ENCODE data around the gene CFP.

The CFP gene

DNA sequence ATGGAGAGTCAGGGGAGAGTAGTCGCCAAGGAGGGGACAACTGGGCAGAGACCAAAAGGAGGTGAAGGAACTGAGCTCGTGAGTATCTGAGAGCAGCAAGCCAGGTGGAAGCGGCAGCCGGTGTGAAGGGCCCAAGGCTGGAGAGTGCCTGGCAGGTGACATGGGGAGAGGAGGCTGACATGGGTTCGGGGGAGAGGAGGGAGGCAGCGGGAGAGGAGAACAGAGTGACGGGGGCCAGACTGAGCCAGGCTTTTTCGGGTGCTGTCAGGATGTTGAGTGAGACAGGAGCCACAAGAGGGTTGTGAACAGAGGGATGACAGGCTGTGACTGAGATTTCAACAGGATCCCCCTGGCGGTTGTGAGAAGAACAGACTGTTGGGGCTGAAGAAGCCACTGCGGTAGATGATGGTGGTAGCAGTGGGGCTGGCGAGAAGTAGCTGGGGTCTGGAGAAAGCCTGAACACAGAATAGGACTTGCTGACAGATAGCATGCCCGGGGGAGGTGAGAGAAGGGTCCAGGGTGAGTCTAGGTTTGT is 14.9 kb upstream of the CFP start:
- no peak overlapping the region for H3K9ac ChIP-seq
- H3K36me3 ChIP-seq (ENCODE audit: insufficient read depth), result no peaks in the 10 kb centered on the region
- TF ChIP-seq, protein P1, sequence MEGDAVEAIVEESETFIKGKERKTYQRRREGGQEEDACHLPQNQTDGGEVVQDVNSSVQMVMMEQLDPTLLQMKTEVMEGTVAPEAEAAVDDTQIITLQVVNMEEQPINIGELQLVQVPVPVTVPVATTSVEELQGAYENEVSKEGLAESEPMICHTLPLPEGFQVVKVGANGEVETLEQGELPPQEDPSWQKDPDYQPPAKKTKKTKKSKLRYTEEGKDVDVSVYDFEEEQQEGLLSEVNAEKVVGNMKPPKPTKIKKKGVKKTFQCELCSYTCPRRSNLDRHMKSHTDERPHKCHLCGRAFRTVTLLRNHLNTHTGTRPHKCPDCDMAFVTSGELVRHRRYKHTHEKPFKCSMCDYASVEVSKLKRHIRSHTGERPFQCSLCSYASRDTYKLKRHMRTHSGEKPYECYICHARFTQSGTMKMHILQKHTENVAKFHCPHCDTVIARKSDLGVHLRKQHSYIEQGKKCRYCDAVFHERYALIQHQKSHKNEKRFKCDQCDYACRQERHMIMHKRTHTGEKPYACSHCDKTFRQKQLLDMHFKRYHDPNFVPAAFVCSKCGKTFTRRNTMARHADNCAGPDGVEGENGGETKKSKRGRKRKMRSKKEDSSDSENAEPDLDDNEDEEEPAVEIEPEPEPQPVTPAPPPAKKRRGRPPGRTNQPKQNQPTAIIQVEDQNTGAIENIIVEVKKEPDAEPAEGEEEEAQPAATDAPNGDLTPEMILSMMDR (conservative IDR thresholded peaks at IDR 0.05; ENCODE audit: low read depth, low read length), result no peak
- no peaks in the 10 kb centered on the region for H3K27me3 ChIP-seq (ENCODE audit: insufficient read depth, low read depth)
- no peak overlapping the region for H2AFZ ChIP-seq (ENCODE audit: low read depth)
- H3K4me1 ChIP-seq (ENCODE audit: low read depth, poor library complexity, severe bottlenecking), result peaks cover 11% of the 10 kb centered on the region
- peaks cover 20% of the 10 kb centered on the region for H3K79me2 ChIP-seq (ENCODE audit: insufficient read depth, low read depth)
- no peaks in the 10 kb centered on the region for H4K20me1 ChIP-seq (ENCODE audit: insufficient read depth)
- no peak overlapping the region for H3K4me3 ChIP-seq (IDR thresholded peaks at IDR 0.05; ENCODE audit: insufficient read depth, low read depth, low read length)
- H3K4me2 ChIP-seq, result no peak overlapping the region
- no peak overlapping the region for H3K27ac ChIP-seq

DNA sequence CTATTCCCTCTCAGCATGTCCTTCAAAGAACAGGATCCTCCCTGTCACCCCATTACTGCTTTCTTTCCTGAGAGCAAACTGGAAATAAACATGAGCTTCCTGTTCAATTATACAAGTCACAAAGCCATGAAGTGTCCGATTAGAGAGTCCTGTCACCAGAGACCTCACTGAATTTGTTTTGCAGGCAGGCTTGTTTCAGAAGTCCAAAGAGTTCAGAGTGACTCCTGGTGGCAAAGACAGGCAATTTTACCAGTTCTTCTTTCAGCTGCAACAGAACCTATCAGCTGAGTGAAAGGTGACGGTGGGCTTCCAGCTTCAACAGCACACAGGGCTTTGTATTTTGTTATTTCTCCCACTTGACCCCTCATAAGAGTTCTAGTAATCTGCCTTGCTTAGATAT is 14.2 kb upstream of the CFP start:
- no peaks in the 10 kb centered on the region for H3K36me3 ChIP-seq (ENCODE audit: insufficient read depth)

DNA sequence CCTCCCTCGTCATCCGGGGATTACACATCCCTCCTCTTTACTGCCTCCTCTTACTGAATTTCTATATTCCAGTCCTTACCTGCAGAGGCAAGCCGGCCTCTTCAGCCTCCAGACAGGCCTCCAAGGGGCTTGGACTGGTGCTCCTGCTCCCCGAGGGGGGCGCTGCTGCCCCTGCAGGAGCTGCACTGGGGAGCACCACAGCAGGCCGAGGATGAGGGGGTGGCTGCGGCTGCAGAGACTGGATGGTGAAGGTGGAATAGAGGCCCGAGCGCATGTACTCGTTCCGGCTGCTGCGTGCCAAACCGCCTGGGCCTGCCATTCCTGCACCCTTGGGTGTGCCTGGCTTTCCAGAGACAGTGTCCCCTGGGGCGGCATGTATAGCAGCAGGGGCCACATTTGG is 9.1 kb upstream of the CFP start:
- Histone ChIP-seq H3K27me3 (ENCODE audit: insufficient read depth, low read depth) (no peaks in the 10 kb centered on the region), H3K36me3 (ENCODE audit: insufficient read depth) (no peaks in the 10 kb centered on the region), H4K20me1 (ENCODE audit: insufficient read depth) (no peaks in the 10 kb centered on the region), H3K79me2 (ENCODE audit: insufficient read depth, low read depth) (no peaks in the 10 kb centered on the region), H3K4me3 (IDR thresholded peaks at IDR 0.05; ENCODE audit: insufficient read depth, low read depth, low read length) (no peak overlapping the region), H3K27ac (no peak overlapping the region), H3K4me2 (no peak overlapping the region), H2AFZ (ENCODE audit: low read depth) (no peak overlapping the region), H3K4me1 (ENCODE audit: low read depth, poor library complexity, severe bottlenecking) (no peaks in the 10 kb centered on the region), H3K9ac (no peak overlapping the region)
- TF ChIP-seq, protein P1 (conservative IDR thresholded peaks at IDR 0.05; ENCODE audit: low read depth, low read length), result no peak

More for the DNA sequence above, 14.2 kb upstream of the CFP start:
- Histone ChIP-seq H3K79me2 (ENCODE audit: insufficient read depth, low read depth) (peaks cover 14% of the 10 kb centered on the region), H3K27me3 (ENCODE audit: insufficient read depth, low read depth) (no peaks in the 10 kb centered on the region), H2AFZ (ENCODE audit: low read depth) (no peak overlapping the region), H3K4me2 (no peak overlapping the region), H3K4me1 (ENCODE audit: low read depth, poor library complexity, severe bottlenecking) (peaks cover 7% of the 10 kb centered on the region), H3K4me3 (IDR thresholded peaks at IDR 0.05; ENCODE audit: insufficient read depth, low read depth, low read length) (no peak overlapping the region), H3K27ac (no peak overlapping the region), H4K20me1 (ENCODE audit: insufficient read depth) (no peaks in the 10 kb centered on the region), H3K9ac (no peak overlapping the region)
- TF ChIP-seq, protein P1 (conservative IDR thresholded peaks at IDR 0.05; ENCODE audit: low read depth, low read length), result no peak

DNA sequence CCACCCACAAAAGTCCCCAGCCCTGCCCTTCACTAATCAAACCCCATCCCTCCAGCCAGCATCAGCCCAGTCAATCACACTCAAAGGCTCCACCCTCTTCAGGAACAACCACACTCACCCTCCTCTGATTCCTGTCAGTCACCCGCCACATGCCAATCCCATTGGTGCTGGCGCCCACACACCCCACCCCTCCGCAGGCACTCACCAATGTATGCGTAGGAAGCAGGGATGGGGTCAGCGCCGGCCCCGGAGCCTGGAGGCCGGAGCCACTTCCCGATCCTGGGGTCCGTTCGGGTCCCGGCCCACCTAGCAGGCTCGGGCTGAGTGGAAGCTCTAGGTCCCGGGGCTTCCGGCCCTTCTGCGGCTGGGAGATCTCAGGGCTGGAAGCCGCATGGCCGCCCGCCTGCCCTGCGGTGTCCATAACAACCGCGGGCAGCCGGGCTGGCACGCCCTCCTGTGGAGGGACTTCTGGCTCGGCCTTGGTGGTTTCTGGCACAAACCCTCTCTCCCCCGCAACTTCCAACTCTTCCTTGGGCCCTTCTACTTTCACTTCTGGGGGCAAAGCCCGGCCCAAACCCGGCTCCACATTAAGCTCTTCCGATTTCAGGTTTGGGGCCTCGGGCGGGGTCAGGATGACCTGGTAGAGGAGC is 7.9 kb upstream of the CFP start:
- Histone ChIP-seq H3K36me3 (ENCODE audit: insufficient read depth) (no peaks in the 10 kb centered on the region), H3K79me2 (ENCODE audit: insufficient read depth, low read depth) (no peaks in the 10 kb centered on the region), H3K27ac (no peak overlapping the region), H3K4me3 (IDR thresholded peaks at IDR 0.05; ENCODE audit: insufficient read depth, low read depth, low read length) (no peak overlapping the region), H3K27me3 (ENCODE audit: insufficient read depth, low read depth) (no peaks in the 10 kb centered on the region), H3K4me2 (no peak overlapping the region), H4K20me1 (ENCODE audit: insufficient read depth) (no peaks in the 10 kb centered on the region), H3K9ac (no peak overlapping the region), H2AFZ (ENCODE audit: low read depth) (no peak overlapping the region), H3K4me1 (ENCODE audit: low read depth, poor library complexity, severe bottlenecking) (no peaks in the 10 kb centered on the region)
- TF ChIP-seq, protein P1 (conservative IDR thresholded peaks at IDR 0.05; ENCODE audit: low read depth, low read length), result no peak

All from KMS-11 (cell line).